HepG2 (cell line): ENCODE data around the gene PPARA. TPM values are rescaled to one million over a fixed set of nuclear protein-coding genes. Genes with fewer than 3 reads are reported as not detected.
A peak's percentile ranks its signal among the peaks of the same experiment; 100 is the strongest.

Experiments used
- ATF7 ChIP-seq, 2 experiments: fragments of 450-650 bp in 1 of 2; sonication (generic) in 1 of 2; formaldehyde crosslinking in 1 of 2; IDR thresholded peaks; 2 replicates each; pipeline versions ENCODE4 v1.4.0 to v1.6.1; 2016 to 2020; ENCODE audit warnings: antibody characterized with exemption in 1 of 2, mild to moderate bottlenecking in 1 of 2, missing genetic modification reagents in 1 of 2
- ATF7-NPFF ChIP-seq: sonication (generic); formaldehyde crosslinking; IDR thresholded peaks from 2 replicates; pipeline ENCODE4 v1.8.1; 2023; ENCODE audit warnings: mild to moderate bottlenecking, low read depth, missing genetic modification reagents, moderate library complexity
- NFYB ChIP-seq: sonication (generic); formaldehyde crosslinking; IDR thresholded peaks from 2 replicates; pipeline ENCODE4 v1.4.0; 2020; ENCODE audit warnings: missing genetic modification reagents
- PPARG ChIP-seq: conservative IDR thresholded peaks from 2 replicates; pipeline ENCODE4 v1.6.1; 2016; ENCODE audit warnings: missing biosample characterization, missing genetic modification reagents
- SRSF4 ChIP-seq: fragments of 200-400 bp; formaldehyde crosslinking; IDR thresholded peaks from one replicate; pipeline ENCODE4 v1.6.1; 2018; ENCODE audit warnings: mild to moderate bottlenecking, low read depth, low read length, moderate library complexity; ENCODE audit not compliant: poor library complexity, severe bottlenecking
- ZNF101 ChIP-seq: sonication (generic); formaldehyde crosslinking; IDR thresholded peaks from 2 replicates; pipeline ENCODE4 v1.4.0; 2020; ENCODE audit warnings: mild to moderate bottlenecking, low read depth, missing genetic modification reagents, borderline replicate concordance
- ZNF432 ChIP-seq: sonication (generic); formaldehyde crosslinking; IDR thresholded peaks from 2 replicates; pipeline ENCODE4 v1.5.0; 2020; ENCODE audit warnings: missing genetic modification reagents, mild to moderate bottlenecking, borderline replicate concordance
- ZNF441 ChIP-seq: sonication (generic); formaldehyde crosslinking; IDR thresholded peaks from 2 replicates; pipeline ENCODE4 v1.7.0; 2021; ENCODE audit warnings: missing genetic modification reagents, borderline replicate concordance
- ZNF7 ChIP-seq: IDR thresholded peaks from 2 replicates; pipeline ENCODE4 v1.6.1; 2016; ENCODE audit warnings: missing biosample characterization, missing genetic modification reagents
- ZNF75D ChIP-seq: sonication (generic); formaldehyde crosslinking; IDR thresholded peaks from 2 replicates; pipeline ENCODE4 v1.8.1; 2023; ENCODE audit warnings: missing genetic modification reagents, mild to moderate bottlenecking, borderline replicate concordance
- ZSCAN5A ChIP-seq: sonication (generic); formaldehyde crosslinking; IDR thresholded peaks from 2 replicates; pipeline ENCODE4 v1.8.0; 2022; ENCODE audit warnings: mild to moderate bottlenecking, missing genetic modification reagents, borderline replicate concordance
- polyA plus RNA-seq, 8 experiments: library from polyadenylated mRNA; depleted of rRNA in 3 of 8; stranded (reverse) in 7 of 8; unstranded in 1 of 8; fragments of >200 nt; fragmentation: Illumina TruSeq in 4 of 8; extraction: Trizol in 4 of 8; gene quantifications; 2 replicates each; pipeline versions ENCODE4 v1.2.1 to v1.2.3, GENCODE V29; 2011 to 2016; ENCODE audit warnings: low read depth in 4 of 8, missing spikeins in 1 of 8, mixed read lengths in 1 of 8; ENCODE audit not compliant: insufficient read depth in 1 of 8
- total RNA-seq, 5 experiments: library from RNA; depleted of rRNA; stranded (reverse); fragments of >200 nt; fragmentation: Illumina TruSeq; extraction: Trizol; gene quantifications; 2 replicates each; pipeline ENCODE4 v1.2.3, GENCODE V29; 2016; ENCODE audit warnings: low read depth in 1 of 5
- TF ChIP-seq, protein P1 (sequence below): sonication (generic); formaldehyde crosslinking; IDR thresholded peaks from 2 replicates; pipeline ENCODE4 v1.9.0; 2021; ENCODE audit warnings: missing genetic modification reagents, mild to moderate bottlenecking, borderline replicate concordance
- TF ChIP-seq, protein P2 (sequence below): sonication (generic); formaldehyde crosslinking; IDR thresholded peaks from 2 replicates; pipeline ENCODE4 v1.4.0; 2020; ENCODE audit warnings: missing genetic modification reagents, low read depth, mild to moderate bottlenecking, borderline replicate concordance
- TF ChIP-seq, protein P3 (sequence below): sonication (generic); formaldehyde crosslinking; IDR thresholded peaks from one replicate; pipeline ENCODE4 v1.5.1; 2020; ENCODE audit warnings: mild to moderate bottlenecking, missing genetic modification reagents; ENCODE audit errors: not compliant biosample characterization
- TF ChIP-seq, protein P4 (sequence below): IDR thresholded peaks from 2 replicates; pipeline ENCODE4 v1.6.1; 2012; ENCODE audit warnings: inconsistent platforms

PPARA gene
- total and polyA plus RNA-seq, 2 of the 13 experiments (the other 11 are each of a cell fraction or from before 2014, with no cell fraction given) = 18.2 to 24.7 TPM

GRCh38 chr22:46132830-46133587 is 17.3 kb upstream of the PPARA start (continued):
- TF ChIP-seq ZNF441 (CRISPR knock-in tag) (peak; percentile 25; the same call in 1 of the 2 replicates), ATF7-NPFF (CRISPR knock-in tag) (no peak), SRSF4 (no peak), NFYB (CRISPR knock-in tag) (no peak), ATF7 (IDR thresholded peaks at IDR 0.05) (no peak), ATF7 (CRISPR knock-in tag; IDR thresholded peaks at IDR 0.05) (no peak), ZSCAN5A (CRISPR knock-in tag) (no peak), ZNF101 (CRISPR knock-in tag) (no peak), ZNF7 (CRISPR knock-in tag) (no peak), ZNF75D (CRISPR knock-in tag) (no peak), ZNF432 (CRISPR knock-in tag) (no peak), PPARG (CRISPR knock-in tag) (peak; percentile 98)
- TF ChIP-seq, protein P1, sequence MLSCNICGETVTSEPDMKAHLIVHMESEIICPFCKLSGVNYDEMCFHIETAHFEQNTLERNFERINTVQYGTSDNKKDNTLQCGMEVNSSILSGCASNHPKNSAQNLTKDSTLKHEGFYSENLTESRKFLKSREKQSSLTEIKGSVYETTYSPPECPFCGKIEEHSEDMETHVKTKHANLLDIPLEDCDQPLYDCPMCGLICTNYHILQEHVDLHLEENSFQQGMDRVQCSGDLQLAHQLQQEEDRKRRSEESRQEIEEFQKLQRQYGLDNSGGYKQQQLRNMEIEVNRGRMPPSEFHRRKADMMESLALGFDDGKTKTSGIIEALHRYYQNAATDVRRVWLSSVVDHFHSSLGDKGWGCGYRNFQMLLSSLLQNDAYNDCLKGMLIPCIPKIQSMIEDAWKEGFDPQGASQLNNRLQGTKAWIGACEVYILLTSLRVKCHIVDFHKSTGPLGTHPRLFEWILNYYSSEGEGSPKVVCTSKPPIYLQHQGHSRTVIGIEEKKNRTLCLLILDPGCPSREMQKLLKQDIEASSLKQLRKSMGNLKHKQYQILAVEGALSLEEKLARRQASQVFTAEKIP (CRISPR knock-in tag) = no peak
- TF ChIP-seq, protein P2, sequence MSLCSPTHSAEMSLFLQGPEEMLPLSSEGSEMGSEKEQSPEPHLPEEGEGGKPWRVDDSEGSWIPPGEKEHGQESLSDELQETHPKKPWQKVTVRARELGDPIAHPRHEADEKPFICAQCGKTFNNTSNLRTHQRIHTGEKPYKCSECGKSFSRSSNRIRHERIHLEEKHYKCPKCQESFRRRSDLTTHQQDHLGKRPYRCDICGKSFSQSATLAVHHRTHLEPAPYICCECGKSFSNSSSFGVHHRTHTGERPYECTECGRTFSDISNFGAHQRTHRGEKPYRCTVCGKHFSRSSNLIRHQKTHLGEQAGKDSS (CRISPR knock-in tag) = peak; percentile 51; the same call in 1 of the 2 replicates
- TF ChIP-seq, protein P3, sequence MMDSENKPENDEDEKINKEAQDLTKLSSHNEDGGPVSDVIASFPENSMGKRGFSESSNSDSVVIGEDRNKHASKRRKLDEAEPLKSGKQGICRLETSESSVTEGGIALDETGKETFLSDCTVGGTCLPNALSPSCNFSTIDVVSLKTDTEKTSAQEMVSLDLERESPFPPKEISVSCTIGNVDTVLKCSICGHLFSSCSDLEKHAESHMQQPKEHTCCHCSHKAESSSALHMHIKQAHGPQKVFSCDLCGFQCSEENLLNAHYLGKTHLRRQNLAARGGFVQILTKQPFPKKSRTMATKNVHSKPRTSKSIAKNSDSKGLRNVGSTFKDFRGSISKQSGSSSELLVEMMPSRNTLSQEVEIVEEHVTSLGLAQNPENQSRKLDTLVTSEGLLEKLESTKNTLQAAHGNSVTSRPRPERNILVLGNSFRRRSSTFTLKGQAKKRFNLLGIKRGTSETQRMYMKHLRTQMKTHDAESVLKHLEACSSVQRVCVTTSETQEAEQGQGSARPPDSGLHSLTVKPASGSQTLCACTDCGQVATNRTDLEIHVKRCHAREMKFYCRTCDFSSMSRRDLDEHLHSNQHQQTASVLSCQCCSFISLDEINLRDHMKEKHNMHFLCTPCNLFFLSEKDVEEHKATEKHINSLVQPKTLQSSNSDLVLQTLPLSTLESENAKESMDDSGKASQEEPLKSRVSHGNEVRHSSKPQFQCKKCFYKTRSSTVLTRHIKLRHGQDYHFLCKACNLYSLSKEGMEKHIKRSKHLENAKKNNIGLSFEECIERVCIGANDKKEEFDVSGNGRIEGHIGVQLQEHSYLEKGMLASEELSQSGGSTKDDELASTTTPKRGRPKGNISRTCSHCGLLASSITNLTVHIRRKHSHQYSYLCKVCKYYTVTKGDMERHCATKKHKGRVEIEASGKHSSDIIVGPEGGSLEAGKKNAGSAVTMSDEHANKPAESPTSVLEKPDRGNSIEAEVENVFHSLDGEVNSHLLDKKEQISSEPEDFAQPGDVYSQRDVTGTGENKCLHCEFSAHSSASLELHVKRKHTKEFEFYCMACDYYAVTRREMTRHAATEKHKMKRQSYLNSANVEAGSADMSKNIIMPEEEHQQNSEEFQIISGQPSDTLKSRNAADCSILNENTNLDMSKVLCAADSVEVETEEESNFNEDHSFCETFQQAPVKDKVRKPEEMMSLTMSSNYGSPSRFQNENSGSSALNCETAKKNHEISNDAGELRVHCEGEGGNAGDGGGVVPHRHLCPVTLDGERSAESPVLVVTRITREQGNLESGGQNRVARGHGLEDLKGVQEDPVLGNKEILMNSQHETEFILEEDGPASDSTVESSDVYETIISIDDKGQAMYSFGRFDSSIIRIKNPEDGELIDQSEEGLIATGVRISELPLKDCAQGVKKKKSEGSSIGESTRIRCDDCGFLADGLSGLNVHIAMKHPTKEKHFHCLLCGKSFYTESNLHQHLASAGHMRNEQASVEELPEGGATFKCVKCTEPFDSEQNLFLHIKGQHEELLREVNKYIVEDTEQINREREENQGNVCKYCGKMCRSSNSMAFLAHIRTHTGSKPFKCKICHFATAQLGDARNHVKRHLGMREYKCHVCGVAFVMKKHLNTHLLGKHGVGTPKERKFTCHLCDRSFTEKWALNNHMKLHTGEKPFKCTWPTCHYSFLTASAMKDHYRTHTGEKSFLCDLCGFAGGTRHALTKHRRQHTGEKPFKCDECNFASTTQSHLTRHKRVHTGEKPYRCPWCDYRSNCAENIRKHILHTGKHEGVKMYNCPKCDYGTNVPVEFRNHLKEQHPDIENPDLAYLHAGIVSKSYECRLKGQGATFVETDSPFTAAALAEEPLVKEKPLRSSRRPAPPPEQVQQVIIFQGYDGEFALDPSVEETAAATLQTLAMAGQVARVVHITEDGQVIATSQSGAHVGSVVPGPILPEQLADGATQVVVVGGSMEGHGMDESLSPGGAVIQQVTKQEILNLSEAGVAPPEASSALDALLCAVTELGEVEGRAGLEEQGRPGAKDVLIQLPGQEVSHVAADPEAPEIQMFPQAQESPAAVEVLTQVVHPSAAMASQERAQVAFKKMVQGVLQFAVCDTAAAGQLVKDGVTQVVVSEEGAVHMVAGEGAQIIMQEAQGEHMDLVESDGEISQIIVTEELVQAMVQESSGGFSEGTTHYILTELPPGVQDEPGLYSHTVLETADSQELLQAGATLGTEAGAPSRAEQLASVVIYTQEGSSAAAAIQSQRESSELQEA (CRISPR knock-in tag) = no peak
- TF ChIP-seq, protein P4, sequence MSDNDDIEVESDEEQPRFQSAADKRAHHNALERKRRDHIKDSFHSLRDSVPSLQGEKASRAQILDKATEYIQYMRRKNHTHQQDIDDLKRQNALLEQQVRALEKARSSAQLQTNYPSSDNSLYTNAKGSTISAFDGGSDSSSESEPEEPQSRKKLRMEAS = peak; percentile 71
